ENCODE results near the gene CDC25B.

Gene CDC25B

DNA sequence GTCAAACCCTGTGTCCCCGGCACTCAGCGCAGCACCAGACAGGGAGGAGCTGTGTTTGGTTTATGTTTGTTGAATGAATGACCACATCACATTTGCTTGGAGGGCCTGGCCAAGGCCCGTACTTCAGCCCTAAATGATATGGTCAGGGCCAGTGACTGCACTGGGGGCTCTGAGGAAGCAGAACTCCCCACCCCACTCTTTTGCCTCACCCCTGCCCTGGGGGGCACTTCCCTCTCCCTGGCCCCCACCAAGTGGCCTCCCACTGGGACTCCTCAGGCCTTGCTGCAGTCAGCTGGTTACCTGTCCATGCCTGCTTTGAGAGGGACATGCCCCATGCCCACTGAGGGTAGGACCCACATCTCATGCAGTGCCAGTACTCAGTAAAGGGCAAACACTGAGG is 31.5 kb upstream of the CDC25B start:
- DNase-seq (ENCODE audit: low read depth): no peak

DNA sequence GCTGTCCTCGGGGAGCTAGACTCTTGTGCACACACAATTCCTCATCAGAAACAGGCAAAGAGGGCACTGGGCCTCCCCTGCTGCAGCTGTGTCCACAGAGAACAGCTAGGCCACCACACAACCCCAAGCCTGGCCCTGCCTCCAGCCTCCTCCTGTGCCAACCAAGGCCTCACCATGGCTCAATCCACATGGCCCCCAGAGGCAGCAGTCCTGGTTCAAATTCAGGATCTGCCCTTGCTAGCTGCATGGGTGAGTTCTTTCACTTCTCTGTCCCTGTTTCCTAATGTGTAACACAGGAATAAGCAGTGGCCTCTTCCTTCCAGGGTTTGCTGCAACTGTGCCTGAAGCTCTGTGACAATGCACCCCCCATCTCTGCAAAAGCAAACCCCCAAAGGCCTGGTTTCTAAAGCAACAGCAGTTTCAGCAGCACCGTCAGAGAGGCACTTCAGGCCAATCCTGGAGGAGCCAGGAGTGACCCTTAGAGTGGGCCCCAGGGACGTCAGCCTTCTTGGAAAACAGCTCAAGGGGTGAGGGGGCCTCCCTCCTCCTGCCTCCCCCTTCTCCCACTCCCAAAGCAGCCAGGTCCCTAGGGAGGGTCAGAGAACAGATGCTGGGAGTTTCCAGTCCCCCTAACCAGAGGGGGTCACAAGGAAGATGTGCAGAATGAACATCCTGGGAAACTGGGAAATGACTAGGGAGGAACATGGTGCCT is 30.8 kb upstream of the CDC25B start:
- no peak for DNase-seq (ENCODE audit: low read depth)

DNA sequence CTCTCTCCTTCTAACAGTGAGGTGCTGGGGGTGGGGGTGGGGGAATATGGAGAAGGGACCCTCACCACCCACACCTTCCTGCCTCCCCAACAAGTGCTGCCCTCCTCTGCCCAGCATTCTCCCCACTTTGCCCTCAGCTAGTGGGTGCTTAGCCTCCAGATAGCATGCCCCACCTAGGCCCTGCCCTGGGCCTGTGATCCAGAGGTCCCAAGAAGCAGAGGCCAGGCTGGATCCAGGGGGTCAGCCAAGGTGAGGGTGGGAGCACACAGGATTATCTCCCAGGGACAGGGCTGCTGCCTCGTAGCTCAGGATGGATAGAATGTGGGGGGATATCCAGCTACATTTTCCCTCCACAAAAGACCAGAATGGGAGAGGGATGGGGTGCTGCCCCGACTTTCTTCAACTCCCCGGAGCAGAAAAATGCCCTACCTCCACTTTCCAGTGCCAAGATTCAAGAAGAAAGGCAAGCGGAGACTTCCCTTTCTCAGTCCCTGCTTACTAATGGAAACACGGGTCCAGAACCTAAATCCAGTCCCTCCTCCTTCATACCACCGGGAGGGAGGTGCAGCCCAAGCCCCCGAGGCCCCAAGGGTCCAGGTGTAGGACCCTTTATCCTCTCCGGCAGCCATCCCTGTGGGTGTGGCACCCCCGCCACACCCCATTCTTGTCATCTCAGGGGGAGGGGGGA is 29.5 kb upstream of the CDC25B start:
- DNase-seq (ENCODE audit: low read depth): no peak

DNA sequence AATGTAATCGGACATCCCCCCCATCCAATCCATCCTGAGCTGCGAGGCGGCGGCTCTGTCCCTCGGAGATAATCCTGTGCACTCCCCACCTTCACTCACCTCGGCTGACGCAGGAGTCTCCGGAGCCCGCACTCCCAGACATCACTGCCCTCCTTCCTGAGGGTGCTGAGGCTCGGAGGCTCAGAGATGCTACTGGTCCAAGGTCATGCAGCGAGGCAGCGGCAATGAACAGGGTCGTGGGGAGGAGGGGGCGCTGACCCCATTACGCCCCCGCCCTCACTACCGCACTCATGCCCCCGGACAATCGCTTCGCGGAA is 29.0 kb upstream of the CDC25B start:
- no peak for DNase-seq (ENCODE audit: low read depth)

DNA sequence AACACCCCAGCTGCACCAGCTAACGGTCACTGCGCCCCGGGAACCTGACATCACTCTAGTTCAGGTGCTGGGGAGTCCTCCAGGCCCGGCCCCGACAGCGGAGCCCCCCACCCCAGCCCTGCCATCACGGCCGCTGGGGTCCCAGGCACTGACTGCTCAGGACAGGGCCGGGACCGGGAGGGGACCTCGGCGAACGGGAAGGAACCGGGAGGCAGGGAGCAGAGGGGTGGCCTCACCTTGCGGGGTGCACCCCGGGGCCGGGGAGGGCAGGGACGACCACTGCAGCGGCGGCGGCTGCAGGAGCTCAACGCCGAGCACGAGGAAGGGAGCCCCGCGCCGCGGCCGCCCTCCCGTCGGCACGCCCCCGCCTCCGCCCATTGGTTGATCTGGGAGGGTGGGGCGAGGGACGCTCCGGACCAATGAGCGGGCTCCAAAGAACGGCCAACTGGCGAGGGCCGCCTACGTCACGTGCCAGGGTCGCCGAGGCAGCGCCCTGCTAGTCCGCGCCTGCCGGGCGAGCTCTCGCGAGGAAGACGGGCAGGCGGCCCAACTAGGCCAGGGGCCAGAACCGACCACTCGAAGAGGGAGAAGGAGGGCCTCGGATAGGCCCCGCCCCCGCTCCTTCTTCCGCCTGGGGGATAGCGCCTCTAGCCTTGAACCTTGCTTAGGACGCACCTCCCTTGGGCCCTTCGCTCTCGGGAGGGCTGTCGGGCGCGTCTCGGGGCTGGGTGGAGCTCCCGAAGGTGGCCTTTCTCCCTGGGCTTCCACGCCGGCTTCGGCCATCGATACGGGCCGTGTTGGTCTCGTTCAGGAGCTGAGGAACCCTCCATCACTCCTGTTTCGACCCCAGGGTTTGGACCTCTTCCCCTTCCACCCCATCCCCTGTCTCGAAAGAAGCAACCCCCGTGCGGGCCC is 28.4 kb upstream of the CDC25B start, which contains the start of gene ADISSP:
TSS of gene ADISSP (minus strand) at position 327 of the 915 bp plus-strand sequence. CDS start 7,653 bp downstream, outside the sequence.
- peak; percentile 90 for DNase-seq (ENCODE audit: low read depth)

DNA sequence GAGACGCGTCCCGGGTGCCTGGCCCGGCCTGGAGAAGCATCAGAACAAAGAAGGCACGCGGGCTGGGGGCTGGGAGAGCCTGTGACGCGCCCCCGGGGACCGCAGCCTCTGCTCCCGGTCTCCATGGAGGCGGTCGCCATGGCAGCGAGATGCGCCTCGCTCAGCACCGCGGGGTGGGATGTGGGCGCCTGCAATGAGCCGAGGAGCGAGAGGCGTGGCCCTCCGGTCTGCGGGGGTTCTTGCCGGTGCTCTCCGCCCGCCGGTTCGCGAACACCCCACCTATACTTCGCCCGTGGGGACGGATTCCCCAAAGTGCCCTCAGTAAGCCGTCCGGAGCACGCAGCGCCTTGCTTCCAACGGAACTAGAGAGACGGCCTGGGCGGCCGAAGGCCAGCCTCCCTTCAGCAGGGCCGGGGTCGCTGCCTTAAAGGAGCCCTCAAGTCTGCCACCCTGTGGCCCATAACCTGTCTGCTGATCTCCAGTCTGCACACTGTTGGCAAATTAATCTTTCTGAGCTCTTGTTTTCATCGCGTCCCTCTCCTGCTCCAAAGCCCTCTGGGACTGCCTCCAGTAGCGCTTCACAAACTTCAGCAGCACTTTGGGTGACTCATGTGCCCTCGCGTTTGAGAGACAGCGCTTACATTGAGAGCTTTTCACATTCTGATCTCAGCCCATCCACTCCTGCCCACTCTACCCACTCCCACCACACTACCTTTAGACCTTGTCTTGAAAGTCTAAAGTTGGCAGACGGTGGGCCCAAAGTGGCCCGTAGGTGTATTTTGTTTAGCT is 27.6 kb upstream of the CDC25B start:
- peak; percentile 71 for DNase-seq (ENCODE audit: low read depth)

DNA sequence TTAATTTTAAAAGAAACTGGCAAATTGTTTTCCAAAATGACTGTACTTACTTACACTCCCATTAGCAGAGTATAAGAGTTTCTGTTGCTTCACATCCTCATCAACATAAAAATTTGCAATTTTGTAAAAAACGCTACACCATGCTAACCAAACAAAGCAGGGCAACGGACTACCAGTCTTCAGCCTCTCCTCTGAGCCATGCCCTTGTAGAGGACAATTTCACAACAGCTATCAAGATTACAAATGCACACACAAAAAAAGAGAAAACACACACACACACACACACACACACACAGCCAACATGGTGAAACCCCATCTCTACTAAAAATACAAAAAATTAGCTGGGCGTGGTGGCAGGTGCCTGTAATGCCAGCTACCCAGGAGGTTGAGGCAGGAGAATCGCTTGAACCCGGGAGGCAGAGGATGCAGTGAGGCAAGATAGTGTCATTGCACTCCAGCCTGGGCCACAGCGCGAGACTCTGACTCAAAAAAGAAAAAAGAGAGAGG is 24.5 kb upstream of the CDC25B start:
- DNase-seq (ENCODE audit: low read depth): no peak

DNA sequence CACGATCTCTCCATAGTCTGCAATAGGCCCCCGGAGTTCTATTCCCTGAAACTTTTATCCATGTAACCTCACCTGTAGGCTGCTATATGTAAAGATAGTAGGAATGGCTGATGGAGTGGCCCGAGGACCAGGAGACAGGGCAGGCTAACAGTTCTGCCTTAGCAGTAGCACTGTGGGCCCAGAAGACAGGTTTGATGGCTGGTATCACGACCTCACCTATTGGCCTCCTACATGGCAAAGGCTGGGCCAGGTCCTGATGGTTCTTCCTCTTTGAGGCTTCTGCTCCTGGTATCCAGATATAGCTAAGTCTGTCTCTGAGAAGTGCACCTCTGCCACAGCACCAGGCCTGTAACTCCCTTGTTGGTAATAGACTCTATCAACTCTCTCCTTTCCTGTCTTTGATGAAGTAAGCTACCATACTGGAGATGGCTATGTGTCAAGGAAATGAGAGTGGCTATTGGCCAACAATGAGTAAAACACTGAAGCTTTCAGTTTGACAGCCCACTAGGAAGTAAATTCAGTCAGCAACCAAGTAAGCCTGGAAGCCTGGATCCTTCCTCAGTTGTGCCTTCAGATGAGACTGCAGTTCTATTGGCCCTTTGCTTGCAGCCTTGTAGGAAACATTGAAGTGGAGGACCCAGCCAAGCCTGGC is 20.5 kb upstream of the CDC25B start:
- no peak for DNase-seq (ENCODE audit: low read depth)

DNA sequence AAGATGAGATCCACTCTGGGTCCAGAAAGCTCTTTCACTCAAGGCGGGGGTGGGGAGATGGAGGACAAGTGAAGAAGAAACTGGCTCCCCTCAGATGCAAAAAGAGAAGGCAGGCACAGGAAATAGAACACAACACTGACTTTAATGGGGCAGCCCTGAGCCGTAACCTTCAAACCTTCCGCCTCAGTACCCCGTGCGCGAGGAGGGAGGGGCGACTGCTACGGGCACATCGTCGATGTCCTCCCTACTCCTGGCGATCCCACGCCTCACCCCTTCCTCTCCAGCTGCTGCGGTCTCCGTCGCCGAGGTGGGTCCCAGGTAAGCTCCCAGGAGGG is 18.8 kb upstream of the CDC25B start:
- DNase-seq (ENCODE audit: low read depth): no peak

DNA sequence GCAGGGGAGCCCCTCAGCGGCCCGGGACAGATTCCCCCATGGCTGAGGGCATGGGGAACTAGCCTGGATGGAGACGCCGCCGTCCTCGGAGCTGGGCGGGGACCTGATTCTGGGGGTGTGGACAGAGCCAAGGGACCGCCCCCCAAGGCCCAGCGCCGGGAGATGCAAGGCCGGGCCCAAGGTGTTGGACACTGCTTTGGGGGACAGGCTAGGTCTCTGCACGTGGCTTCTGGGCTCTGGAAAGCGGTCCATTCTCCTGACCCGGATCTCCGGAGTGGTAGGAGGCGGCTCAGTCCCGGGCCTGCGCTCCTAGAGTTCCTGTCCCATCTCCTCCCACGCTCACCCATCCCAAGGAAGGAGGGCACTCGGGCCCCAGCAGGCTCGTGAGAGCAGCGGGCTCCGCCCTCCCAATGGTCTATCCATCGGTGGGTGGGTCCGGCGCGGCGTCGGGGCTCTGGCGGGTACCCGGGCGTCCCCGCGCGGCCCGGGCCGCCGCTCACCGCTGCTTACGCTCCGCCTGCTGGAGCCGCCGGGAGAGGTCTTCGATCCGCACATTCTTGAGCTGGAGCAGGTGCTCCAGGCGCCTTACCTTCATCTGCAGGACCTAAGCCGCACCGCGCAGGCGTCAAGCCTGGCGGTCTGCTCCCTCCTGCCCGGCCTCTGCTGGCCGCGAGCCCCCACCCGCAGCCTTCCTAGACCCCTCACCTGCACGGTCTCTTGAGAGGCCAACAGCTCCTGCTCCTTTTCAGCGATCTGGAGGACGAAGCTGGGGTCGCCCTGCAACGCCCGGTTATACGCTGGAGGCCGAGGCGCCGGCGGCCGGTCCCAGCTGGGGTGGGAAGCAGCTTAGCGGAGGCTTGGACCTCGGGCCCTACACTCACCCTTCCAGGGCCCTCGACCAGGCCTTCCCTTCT is 18.1 kb upstream of the CDC25B start:
- DNase-seq (ENCODE audit: low read depth): no peak

DNA sequence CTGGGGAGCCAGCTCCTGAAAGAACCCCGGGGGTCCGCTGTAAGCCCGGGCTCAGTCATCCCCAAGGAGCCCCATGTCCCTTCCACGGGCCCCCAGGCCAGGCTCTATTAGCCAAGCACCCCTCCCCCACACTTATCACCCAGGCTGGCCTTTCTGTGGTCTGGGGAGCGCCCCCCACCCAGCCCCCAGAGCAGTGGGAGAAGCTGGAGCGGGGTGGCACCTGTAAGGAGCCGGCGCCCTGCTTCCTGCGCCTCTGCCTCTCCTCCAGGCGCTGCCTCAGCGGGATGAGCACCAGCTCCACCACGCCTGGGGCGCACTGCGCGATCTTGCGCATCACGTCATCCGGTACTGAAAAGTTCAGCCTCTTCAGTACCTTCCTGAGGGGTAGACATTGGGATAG is 17.1 kb upstream of the CDC25B start:
- DNase-seq (ENCODE audit: low read depth): no peak

DNA sequence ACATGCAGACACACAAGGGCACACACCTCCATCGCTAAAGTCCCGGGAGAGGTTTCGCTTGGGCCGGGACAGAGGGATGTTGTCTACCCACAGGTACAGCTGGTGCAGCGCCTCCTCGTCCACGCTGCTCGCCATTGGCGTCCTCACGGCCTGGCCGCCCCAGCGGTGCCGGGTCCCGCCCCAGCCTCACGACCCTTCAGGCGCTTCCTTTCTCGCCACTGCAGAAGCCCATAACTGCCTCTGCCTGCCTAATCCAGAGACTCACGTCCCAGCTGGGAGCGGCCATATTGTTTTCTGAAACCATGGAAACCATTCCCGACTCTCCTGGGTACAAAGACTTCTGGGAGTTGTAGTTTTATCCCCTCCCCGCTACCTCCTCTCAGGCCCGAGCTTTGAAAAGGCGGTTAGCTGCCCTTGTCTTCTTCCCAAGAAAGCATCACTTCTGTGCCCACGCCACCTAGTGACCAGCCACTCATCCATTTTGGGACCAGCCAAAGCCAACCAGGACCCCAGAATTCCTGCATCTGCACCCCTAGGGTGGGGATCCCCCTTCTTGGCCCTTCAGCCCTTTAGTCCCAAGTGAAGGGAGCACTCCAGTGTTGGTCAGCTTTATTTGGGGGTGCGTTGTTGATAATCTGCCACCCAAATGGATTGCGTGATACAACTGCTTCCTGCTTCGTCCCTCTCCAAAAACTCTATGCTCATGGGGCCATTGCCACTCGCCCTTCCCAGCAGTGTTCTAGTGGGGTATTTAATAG is 14.8 kb upstream of the CDC25B start, which contains the start of gene SPEF1:
TSS of gene SPEF1 (minus strand) at position 296 of the 758 bp plus-strand sequence. CDS start at position 135, 161 bp downstream.
- DNase-seq (ENCODE audit: low read depth): no peak

DNA sequence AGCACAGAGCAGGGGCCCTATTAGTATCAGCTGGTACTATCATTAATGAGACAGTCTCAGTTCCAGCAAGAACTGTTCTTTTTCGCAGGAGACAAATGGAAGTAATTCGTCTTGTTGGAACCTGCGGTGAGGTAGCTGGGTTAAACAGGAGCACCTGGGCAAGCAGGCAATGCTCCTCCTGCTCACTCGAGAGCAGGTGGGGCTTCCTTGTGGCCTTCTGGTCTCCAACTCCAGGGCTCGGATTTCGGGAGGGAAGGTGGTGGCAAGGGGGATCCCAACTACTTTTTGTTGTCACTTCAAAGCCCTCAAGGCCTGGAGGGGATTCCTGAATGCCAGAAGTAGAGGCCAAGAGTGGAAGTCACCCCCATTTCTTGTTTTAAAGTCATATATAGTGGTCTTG is 13.5 kb upstream of the CDC25B start:
- DNase-seq (ENCODE audit: low read depth): no peak

DNA sequence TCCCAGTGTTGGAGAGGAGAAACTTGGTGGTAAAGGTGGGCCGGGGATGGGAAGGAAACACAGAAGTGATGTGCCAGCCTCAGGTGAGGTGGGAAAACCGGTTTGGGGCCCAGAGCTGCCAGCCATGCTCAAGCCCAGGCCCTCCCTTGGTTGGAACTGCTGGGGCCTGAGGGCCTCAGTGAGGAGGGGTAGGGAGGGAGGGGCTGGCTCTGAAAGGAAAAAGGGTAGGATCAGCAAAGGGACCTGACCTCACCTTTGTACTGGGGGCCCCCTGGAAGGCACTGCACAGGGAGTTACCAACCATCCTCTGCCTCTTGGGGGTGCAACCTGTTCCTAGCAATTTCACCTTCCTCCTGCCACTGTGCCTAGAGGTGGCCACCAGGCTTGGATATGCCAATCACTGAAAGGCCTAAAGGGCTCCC is 13.0 kb upstream of the CDC25B start:
- no peak for DNase-seq (ENCODE audit: low read depth)

DNA sequence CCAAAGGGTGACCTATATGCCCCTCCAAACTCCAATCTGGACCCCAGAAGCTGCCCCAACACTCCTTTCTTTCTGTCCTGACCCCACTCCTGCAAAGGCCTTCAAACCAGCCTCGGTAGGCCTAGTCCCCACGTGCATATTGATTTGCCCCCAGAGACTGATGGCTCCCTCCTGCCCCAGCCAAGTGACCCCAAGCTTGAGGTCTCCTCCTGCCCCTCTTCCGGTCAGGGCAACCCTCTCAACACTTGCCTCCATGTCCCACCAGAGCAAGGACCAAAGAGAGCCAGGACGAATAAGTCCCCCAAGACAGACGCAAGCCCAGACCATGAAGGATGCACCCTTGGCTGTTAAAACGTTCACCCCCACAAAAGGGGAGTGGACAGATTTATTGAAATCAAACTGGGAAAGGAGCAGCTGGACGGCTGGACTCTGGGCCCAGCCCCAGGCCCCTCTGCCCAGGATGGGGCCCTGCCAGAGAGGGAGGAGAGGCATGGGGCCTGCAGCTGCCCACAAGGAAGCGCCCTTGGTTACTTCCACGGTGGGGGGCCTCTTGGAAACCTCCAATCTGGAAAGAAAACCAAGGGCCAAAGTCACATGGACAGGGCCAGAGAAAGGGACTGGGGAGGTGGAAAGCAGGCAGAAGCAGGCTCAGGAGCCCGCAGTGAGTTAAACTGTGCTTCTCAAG is 12.5 kb upstream of the CDC25B start:
- no peak for DNase-seq (ENCODE audit: low read depth)

DNA sequence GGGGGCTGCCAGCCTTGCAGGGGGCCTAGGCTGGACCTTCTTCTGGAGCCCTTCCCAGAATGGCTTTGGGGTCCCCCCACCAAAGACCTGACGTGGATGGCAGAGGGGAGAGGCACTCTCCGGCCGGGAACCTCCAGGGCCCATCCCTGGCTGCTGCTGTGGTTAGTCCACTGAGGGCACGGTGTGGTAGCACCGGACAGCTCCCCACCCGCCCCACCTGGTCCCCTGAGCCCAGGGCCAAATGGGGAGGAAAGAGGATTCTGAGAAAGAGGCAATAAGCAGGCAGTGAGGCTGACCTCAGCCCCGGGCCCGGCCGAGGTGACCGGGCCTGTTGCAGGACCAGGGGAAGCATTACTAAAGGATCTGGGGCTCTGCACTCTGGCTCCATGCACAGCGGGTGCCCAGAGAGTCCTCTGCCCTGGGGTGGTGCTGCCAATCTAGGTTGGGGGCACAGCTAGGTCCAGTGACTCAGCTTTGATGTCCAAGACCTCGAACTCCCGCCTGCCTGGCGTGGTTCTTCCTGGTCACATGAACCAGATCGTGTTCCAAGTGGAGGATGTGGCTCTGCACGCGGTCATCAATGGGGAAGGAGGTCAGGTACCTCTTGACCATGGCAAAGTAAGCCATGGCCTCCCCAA is 11.8 kb upstream of the CDC25B start:
- DNase-seq (ENCODE audit: low read depth): no peak

DNA sequence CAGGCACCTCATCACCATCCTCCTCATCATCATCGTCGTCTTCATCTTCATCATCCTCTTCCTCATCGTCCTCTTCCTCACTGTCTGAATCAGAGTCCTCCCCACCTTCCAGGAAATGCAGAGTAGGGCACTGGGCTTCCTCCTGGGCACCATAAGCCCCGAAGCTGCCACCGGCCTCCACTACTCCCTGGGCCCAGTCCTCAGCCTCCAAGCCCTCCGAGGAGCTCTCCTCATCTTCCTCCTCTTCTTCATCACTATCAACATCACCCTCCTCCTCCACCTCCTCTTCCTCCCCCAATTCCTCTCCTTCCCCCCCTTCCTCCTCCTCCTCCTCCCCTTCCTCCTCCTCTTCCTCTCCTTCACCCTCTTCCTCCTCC is 11.3 kb upstream of the CDC25B start:
- no peak for DNase-seq (ENCODE audit: low read depth)
